Spinal cord (tissue), 10 donors: ENCODE measurements around the gene SLPI. TPM values are rescaled to one million over a fixed set of nuclear protein-coding genes. Genes with fewer than 3 reads are reported as not detected.
A peak's percentile ranks its signal among the peaks of the same experiment; 100 is the strongest.

Experiments
- DNase-seq, 6 donors: peaks; one replicate each; pipeline versions ENCODE4 v3.0.0 to v3.0.0-alpha.2; 2013 to 2015; ENCODE audit warnings: low spot score in 6 of 6, low read depth in 4 of 6
- H3K27ac ChIP-seq: one replicate; pipeline ENCODE4 v1.5.1; 2013; ENCODE audit warnings: low read depth, low read length, control low read depth
- H3K27me3 ChIP-seq: one replicate; pipeline ENCODE4 v1.6.1; 2013; ENCODE audit warnings: low read length; ENCODE audit not compliant: control insufficient read depth, insufficient read depth
- H3K36me3 ChIP-seq: one replicate; pipeline ENCODE4 v1.6.1; 2013; ENCODE audit warnings: low read length; ENCODE audit not compliant: control insufficient read depth, insufficient read depth
- H3K4me1 ChIP-seq: one replicate; pipeline ENCODE4 v1.6.1; 2013; ENCODE audit warnings: low read length; ENCODE audit not compliant: control insufficient read depth, insufficient read depth
- H3K4me3 ChIP-seq: one replicate; pipeline ENCODE4 v1.5.1; 2013; ENCODE audit warnings: low read depth, low read length, control low read depth
- H3K9me3 ChIP-seq: one replicate; pipeline ENCODE4 v1.6.1; 2013; ENCODE audit warnings: low read length; ENCODE audit not compliant: control insufficient read depth, insufficient read depth
- WGBS: methylation state at CpG from one replicate; pipeline ENCODE4 v1.1.5; 2013; ENCODE audit warnings: missing lambda C conversion rate; ENCODE audit not compliant: insufficient coverage; 5-methylcytosine and 5-hydroxymethylcytosine counted together
- long read RNA-seq, 4 donors: transcript quantifications; one replicate each; lab custom pipeline, GENCODE V29; 2026
- polyA plus RNA-seq, 2 donors: library from polyadenylated mRNA; unstranded; fragments of 120-200 nt; gene quantifications; one replicate each; pipeline ENCODE4 v1.2.1, GENCODE V29; 2013; ENCODE audit not compliant: insufficient read length in 2 of 2
- total RNA-seq, 2 donors: library from RNA; depleted of rRNA in 1 of 2; stranded (reverse); fragments of 120-200 nt in 1 of 2; fragments of >200 nt in 1 of 2; gene quantifications; one replicate each; pipeline versions ENCODE4 v1.2.3 to v1.2.4, GENCODE V29; 2013 to 2014
- donor health status: healthy.

Gene SLPI, protein sequence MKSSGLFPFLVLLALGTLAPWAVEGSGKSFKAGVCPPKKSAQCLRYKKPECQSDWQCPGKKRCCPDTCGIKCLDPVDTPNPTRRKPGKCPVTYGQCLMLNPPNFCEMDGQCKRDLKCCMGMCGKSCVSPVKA
- total RNA-seq (10 to 100 TPM; 10.2 to 15.5 TPM), polyA plus RNA-seq (1 to 10 TPM; 5.2 to 8.7 TPM)
- long read RNA-seq, donor 1, partial matches to known transcripts, result 0 of 3 reads
- long read RNA-seq, donor 1, other reads (novel, unspliced or antisense), result 0 of 3 reads
- long read RNA-seq, donor 2, result 0 reads
- long read RNA-seq, donor 3, result 0 reads
- long read RNA-seq, donor 4, transcript SLPI-201 (4 exons, 596 nt), result major isoform, 8 of 8 reads
- long read RNA-seq, donor 4, partial matches to known transcripts, result 0 of 8 reads
- long read RNA-seq, donor 4, other reads (novel, unspliced or antisense), result 0 of 8 reads

DNA sequence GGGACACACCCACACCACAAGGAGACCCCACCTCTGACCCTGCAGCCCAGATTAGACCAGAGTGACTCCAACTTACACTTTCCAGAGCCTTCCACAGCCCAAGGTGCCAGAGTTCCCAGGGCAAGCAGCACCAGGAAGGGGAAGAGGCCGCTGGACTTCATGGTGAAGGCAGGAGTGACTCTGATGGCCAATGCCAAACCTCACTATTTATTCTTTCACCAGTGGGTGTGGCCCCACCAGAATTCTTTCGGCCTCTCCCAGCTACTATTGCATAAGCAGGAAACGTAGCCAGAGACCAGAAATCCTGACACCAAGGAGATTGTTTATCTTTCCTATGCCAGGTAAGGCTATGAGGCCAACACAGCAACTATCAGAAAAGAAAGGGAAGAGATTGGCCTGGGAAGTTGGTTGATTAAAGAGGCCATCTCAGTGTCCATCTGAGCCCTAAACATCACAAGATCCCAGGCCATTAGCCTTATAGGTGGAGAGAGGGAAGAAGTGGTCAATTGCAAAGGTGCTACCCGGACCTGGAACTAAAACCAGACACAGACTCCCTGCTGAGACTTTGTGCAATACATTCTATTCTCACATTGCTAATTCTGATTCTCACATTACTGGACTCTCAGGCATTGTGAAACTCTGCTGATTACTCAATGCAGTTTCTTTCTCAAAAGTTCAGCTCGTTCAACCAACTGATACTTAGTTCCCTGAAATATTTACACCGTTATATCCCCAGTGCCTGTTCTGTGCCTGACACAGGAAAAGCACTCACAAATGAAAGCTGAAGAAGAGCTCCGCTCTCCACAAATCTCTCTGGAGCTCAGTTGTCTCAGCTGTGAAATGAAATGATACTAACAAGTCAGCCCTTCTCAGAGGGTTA lies at the start of gene SLPI:
Gene SLPI, minus strand, starts transcription at position 182 of the 880 bp plus-strand sequence. Its CDS starts 21 bp downstream, at position 161.
- no peaks in the 10 kb centered on the region for H3K36me3 ChIP-seq
- H3K27me3 ChIP-seq, result no peaks in the 10 kb centered on the region
- no peak within 1 kb of the TSS for H3K27ac ChIP-seq
- H3K4me1 ChIP-seq, result no peaks in the 10 kb centered on the region
- WGBS, result 67% methylated on average over 3 of the region's 7 CpGs
- H3K9me3 ChIP-seq, result no peaks in the 10 kb centered on the region
- H3K4me3 ChIP-seq, result no peak within 1 kb of the TSS
- DNase-seq, result no peak

DNA sequence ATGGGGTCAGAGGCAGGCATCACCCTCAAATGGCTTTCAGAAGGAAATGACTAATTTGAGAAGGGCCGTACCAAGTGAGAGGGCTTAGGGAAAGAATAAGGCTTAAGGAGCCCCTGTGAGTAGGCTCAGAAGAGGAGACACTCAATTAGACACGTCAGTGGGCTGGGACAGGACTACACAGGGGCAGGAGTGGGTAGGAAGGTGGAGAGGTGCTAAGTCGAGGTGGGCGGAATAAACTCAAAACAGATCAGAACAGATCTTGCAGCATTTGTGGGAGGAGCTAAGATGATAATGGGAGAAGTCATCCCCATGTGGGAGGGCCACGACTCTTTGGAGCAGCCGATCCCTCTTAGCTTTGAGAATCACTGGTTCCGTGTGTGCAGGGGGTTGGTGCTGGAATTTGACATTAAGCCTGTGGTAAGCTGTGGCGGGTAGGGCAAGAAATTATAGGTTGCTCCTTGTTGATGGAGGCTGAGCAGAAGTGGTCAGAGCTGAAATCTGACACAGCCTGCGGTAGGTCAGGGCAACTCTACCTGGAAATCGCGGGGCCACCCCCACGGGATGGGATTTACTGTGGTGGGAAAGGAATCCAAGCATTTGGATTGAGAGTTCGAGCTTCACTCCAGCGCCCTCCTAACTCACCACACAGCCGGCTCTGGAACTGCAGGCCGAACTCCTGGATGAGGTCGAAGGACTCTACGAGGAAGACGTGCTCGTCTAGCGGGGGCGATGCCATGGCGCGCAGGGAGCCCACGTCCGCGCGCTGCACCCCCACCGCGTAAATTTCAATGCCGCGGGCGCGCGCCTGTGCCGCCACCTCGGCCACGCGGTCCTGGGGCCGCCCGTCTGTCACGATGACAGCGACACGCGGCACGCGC lies 49.5 kb upstream of the SLPI start:
- H3K9me3 ChIP-seq, result no peaks in the 10 kb centered on the region
- H3K4me1 ChIP-seq, result peaks cover 20% of the 10 kb centered on the region
- peaks cover 2% of the 10 kb centered on the region for H3K36me3 ChIP-seq
- DNase-seq, result peak in 1 of 6 donors; percentile 25
- no peak overlapping the region for H3K27ac ChIP-seq
- WGBS, result 61% methylated on average over 42 of the region's 47 CpGs
- H3K4me3 ChIP-seq, result no peak overlapping the region
- peaks cover 38% of the 10 kb centered on the region for H3K27me3 ChIP-seq

DNA sequence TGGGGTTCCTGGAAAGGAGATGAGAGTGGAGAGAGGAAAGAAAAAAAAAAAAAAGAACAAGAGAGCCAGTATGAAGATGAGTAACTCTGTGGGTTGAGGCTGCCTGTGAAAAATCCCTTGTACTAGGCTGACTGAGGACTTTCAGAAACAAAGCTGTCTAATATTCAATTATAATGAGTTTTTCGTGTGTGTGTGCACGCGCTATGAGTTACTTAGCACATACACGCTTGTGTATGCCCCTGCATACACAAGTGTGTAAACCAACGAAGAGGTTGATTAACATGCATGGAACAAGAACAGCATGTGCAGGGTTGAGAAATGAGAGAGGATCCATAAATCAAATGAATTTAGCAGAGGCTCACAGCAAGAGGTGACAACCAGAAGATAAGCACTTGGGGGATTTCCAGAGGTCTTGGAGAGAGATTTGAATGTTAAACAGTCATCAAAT lies 47.5 kb upstream of the SLPI start:
- Histone ChIP-seq H3K4me1 (peaks cover 7% of the 10 kb centered on the region), H3K27me3 (peaks cover 26% of the 10 kb centered on the region), H3K9me3 (no peaks in the 10 kb centered on the region), H3K36me3 (peaks cover 4% of the 10 kb centered on the region), H3K4me3 (no peak overlapping the region), H3K27ac (no peak overlapping the region)
- WGBS, result 64% methylated on average over 5 of the region's 5 CpGs
- peak in 2 of 6 donors; percentile 39 to 63 for DNase-seq

DNA sequence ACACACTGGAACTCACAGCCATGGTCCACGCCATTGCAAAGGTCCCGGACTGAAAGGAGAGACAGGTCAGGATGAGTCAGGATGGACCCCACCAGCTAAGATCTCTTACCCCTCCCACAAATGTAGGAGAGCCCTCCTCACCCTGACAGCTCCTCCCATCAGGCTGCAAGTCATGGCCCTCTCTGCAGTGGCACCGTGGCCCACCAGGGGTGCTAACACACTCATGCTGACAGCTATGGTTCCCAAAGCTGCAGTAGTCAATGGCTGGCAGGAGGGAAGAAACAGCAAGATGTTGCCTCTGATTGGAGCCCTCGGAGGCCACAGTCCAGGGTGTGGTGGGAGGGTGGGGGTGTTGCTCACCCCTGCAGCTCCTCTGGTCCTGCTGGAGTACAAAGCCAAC lies 46.6 kb upstream of the SLPI start:
- 44% methylated on average over 4 of the region's 4 CpGs for WGBS
- DNase-seq, result peak in 1 of 6 donors; percentile 19
- no peak overlapping the region for H3K27ac ChIP-seq
- H3K27me3 ChIP-seq, result peaks cover 18% of the 10 kb centered on the region
- no peak overlapping the region for H3K4me3 ChIP-seq
- H3K36me3 ChIP-seq, result peaks cover 4% of the 10 kb centered on the region
- H3K9me3 ChIP-seq, result no peaks in the 10 kb centered on the region
- no peaks in the 10 kb centered on the region for H3K4me1 ChIP-seq

DNA sequence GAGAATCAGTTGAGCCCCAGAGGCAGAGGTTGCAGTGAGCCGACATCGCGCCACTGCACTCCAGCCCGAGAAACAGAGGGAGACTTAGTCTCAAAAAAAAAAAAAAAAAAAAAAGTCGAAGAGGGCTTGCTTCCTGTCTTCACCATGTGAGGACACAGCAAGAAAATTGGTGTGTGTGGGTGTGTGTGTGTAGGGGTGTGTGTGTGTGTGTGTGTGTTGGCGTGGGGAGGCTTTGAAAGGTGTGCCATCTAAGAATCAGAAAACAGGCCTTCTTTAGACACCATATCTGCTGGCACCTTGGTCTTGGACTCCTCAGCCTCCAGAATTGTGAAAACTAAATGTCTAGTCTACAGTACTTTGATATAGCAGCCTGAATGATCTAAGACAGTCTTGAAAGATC lies 45.4 kb upstream of the SLPI start:
- H3K27ac ChIP-seq, result no peak overlapping the region
- peaks cover 11% of the 10 kb centered on the region for H3K27me3 ChIP-seq
- DNase-seq, result no peak
- no peaks in the 10 kb centered on the region for H3K9me3 ChIP-seq
- H3K4me3 ChIP-seq, result no peak overlapping the region
- WGBS, result 100% methylated on average over 4 of the region's 6 CpGs
- peaks cover 4% of the 10 kb centered on the region for H3K36me3 ChIP-seq
- no peaks in the 10 kb centered on the region for H3K4me1 ChIP-seq

DNA sequence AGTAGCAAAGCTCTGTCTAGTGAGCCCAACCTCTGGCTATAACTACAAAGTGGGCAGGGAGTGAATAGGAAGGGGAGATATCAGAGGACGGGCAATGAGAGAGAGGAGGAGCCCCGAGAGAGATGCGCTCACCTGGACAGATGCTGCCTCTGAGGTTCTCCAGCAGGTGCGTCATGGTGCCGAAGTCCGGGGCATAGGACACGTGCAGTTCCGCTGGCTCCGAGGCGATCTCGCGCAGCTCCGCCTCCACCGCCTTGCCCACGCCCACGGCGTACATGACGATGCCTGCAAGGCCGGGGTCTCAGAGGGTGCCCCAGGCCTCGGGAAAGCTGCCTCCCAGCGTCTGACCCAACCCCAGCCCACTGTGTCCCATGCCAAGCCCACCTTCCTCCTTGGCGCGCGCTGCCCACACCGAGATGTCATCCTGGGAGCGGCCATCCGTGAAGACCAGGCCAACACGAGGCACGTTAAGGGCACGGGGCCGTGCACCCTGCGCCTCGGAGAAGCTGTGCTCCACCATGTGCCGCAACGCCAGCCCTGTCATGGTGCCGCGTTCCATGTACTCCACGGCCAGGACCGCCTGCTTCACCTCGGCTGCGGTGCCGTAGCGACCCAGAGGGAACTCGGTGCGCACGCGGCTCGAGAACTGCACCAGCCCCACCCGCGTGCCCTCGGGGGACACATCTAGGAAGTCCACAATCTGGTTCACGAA lies 43.6 kb upstream of the SLPI start:
- H3K9me3 ChIP-seq, result no peaks in the 10 kb centered on the region
- H3K36me3 ChIP-seq, result peaks cover 2% of the 10 kb centered on the region
- peaks cover 10% of the 10 kb centered on the region for H3K4me1 ChIP-seq
- no peak overlapping the region for H3K4me3 ChIP-seq
- H3K27ac ChIP-seq, result no peak overlapping the region
- no peak for DNase-seq
- 93% methylated on average over 52 of the region's 52 CpGs for WGBS
- no peaks in the 10 kb centered on the region for H3K27me3 ChIP-seq

DNA sequence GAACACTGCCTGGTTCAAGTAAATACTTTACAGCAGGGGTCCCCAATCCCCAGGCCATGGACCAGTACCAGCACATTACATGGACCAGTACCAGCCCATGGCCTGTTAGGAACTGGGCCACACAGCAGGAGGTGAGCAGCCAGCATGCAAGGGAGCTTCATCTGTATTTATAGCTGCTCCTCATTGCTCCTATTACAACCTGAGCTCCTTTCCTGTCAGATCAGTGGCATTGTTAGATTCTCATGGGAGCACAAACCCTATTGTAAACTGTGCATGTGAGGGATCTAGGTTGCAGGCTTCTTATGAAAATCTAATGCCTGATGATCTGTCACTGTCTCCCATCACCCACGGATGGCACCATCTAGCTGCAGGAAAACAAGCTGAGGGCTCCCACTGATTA lies 40.3 kb upstream of the SLPI start:
- Histone ChIP-seq H3K4me3 (no peak overlapping the region), H3K27ac (no peak overlapping the region), H3K36me3 (peaks cover 2% of the 10 kb centered on the region), H3K9me3 (no peaks in the 10 kb centered on the region), H3K27me3 (no peaks in the 10 kb centered on the region), H3K4me1 (peaks cover 27% of the 10 kb centered on the region)
- no peak for DNase-seq
- no CpG with 5 or more reads among the region's 1 CpG for WGBS

DNA sequence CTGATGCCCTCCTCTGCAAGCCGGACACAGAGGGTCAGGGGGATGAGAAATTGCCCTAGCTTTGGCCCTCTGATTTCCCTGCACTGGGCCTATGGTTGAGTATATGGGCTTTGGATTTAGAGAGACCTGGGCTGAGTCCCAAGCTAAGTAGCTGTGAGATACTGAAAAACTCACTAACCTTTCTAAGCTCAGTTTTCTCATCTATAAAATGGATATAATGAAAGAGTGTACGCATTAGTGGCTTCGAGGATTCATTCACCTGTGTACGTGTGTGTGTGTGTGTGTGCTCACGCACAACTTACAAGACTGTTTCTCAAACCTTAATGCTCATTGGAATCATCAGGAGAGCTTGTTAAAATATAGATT lies 39.6 kb upstream of the SLPI start:
- Histone ChIP-seq H3K27me3 (no peaks in the 10 kb centered on the region), H3K9me3 (no peaks in the 10 kb centered on the region), H3K36me3 (peaks cover 2% of the 10 kb centered on the region), H3K27ac (peak overlapping the region; percentile 84), H3K4me1 (peaks cover 27% of the 10 kb centered on the region), H3K4me3 (peak overlapping the region; percentile 44)
- DNase-seq, result no peak
- 0% methylated on average over 1 of the region's 5 CpGs for WGBS
